ENCODE data around the gene DDX20.
A peak's percentile ranks its signal among the peaks of the same experiment; 100 is the strongest.

The DDX20 gene, protein sequence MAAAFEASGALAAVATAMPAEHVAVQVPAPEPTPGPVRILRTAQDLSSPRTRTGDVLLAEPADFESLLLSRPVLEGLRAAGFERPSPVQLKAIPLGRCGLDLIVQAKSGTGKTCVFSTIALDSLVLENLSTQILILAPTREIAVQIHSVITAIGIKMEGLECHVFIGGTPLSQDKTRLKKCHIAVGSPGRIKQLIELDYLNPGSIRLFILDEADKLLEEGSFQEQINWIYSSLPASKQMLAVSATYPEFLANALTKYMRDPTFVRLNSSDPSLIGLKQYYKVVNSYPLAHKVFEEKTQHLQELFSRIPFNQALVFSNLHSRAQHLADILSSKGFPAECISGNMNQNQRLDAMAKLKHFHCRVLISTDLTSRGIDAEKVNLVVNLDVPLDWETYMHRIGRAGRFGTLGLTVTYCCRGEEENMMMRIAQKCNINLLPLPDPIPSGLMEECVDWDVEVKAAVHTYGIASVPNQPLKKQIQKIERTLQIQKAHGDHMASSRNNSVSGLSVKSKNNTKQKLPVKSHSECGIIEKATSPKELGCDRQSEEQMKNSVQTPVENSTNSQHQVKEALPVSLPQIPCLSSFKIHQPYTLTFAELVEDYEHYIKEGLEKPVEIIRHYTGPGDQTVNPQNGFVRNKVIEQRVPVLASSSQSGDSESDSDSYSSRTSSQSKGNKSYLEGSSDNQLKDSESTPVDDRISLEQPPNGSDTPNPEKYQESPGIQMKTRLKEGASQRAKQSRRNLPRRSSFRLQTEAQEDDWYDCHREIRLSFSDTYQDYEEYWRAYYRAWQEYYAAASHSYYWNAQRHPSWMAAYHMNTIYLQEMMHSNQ
- 38.4 to 101 (median 75.6) reads per million in 9 experiments for total RNA-seq

DNA sequence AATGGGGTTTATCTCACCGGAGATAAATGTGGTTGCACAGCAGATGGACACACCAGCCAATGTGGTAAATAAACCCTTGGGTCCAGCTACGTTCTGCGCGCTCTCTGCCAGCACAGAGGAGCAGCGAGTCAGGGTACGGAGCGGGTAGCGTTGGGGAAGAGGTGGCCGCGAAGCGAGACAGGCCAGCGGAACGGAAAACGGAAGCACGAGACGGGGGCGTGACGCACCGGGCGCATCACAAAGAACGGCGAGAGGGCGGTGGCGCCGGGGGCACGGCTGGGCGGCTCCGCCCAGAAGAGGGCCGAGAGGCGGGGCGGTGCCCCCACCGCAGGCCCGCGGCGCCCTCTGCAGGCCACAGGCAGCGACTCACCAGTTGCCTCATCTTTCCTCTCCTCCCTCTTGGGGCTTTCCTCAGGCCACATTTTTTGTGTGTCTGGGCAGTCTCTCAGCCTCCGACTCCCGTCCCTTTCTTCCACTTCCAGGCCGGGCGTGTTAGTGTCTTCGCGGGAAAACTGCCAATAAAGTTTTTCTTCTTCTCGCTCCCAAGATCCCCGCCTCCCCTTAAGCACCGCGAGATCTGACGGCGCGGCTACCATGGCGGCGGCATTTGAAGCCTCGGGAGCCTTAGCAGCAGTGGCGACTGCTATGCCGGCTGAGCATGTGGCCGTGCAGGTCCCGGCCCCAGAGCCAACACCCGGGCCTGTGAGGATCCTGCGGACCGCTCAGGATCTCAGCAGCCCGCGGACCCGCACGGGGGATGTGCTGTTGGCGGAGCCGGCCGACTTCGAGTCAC, at the start of gene DDX20:
Gene DDX20, plus strand, starts transcription at position 571 of the 793 bp plus-strand sequence. Its CDS starts 24 bp downstream, at position 595.
- no peaks in the 10 kb centered on the region for H3K9me3 Mint-ChIP-seq
- ATAC-seq (replicated peaks), result peak; percentile 89
- H3K27ac Mint-ChIP-seq, result peak within 1 kb of the TSS; percentile 94 to 98
- H3K4me1 Mint-ChIP-seq (ENCODE audit: low read depth in 2 of 2), result peaks cover 23 to 31% of the 10 kb centered on the region in 2 donors
- H3K36me3 Mint-ChIP-seq (ENCODE audit: insufficient read depth), result peaks cover 45% of the 10 kb centered on the region
- H3K27me3 Mint-ChIP-seq, result no peaks in the 10 kb centered on the region
- peak within 1 kb of the TSS; percentile 87 to 92 for H3K4me3 Mint-ChIP-seq
- peak; percentile 92 to 93 (median 92) for DNase-seq

DNA sequence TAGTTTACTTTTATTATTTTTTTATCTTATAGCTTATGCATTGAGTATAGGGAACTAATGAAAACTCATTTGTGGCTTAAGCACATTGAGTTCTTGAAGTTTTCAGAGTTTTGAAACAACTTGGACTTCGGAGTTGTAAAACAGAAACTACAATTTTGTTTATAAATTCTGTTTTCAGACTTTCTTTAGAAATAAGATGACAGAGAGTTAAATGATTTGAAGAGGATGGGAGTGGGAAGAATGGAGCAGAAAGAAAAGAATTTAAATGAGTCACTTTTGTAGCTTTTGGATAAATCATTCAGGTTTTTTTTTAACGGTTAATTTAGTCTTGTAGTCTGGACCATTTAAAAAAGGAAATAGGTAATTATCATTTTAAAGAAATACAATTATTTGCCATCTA, 48.8 kb upstream of the DDX20 start:
- Mint-ChIP-seq H3K27me3 (no peaks in the 10 kb centered on the region), H3K27ac (peak overlapping the region; percentile 64 to 83), H3K4me1 (ENCODE audit: low read depth in 2 of 2) (peaks cover 0 to 10% of the 10 kb centered on the region in 2 donors), H3K36me3 (ENCODE audit: insufficient read depth) (peaks cover 69% of the 10 kb centered on the region), H3K4me3 (no peak overlapping the region), H3K9me3 (no peaks in the 10 kb centered on the region)
- DNase-seq (no peak), ATAC-seq (replicated peaks) (no peak)

DNA sequence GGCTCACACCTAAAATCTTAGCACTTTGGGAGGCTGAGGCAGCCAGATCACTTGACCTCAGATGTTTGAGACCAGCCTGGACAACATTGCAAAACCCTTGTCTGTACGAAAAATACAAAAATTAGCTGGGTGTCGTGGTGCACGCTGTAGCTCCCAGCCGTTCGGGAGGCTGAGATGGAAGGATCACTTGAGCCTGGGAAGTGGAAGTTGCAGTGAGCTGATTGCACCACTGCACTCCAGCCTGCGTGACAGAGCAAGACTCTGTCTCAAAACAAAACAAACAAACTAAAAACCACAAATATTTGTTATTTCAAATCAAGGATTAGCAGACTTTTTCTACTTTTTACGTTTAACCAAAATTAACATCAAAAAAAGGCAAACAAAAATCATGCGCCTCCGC, 47.8 kb upstream of the DDX20 start:
- Mint-ChIP-seq H3K4me3 (no peak overlapping the region), H3K27me3 (no peaks in the 10 kb centered on the region), H3K4me1 (ENCODE audit: low read depth in 2 of 2) (peaks cover 0 to 10% of the 10 kb centered on the region in 2 donors), H3K27ac (peak overlapping the region; percentile 64 to 83), H3K9me3 (no peaks in the 10 kb centered on the region), H3K36me3 (ENCODE audit: insufficient read depth) (peaks cover 62% of the 10 kb centered on the region)
- ATAC-seq (replicated peaks) (no peak), DNase-seq (no peak)

DNA sequence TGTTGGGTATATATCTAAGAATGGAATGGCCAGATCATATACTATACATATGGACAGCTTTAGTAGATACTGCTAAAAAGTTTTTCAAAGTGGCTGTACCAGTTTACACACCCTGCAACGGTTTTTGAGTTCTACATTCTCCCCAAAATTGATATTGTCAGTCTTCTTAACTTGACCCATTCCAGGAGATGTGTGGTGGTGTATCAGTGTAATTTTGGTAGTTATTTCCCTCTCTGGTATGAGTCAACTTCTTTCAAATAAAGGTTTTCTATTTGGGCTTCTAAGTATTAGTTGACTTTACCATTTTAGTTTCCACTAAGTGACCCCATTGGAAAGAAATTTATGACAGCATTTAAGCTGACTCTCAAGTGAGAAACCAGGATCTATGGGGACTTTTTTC, 45.7 kb upstream of the DDX20 start:
- no peak for ATAC-seq (replicated peaks)

DNA sequence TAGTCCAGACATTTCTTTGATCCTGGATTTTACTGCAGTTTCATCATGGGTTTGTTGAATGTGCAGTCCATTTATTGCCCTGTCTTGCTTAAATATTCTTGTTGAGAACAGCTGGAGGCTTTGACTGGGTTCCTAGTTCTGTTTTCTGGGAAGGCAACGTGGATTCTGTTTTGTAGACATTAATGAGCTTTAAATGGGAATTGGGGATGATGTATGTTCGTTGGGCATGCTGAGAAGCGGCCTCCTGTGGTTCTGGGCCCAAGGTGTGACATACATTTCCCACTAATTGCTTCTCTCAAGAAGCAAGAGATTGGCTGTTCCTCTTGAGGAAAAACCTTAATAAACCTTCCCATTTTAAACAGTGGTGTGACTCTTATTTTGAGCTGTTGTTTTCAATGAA, 39.4 kb upstream of the DDX20 start:
- no peaks in the 10 kb centered on the region for H3K9me3 Mint-ChIP-seq
- ATAC-seq (replicated peaks), result no peak
- no peak for DNase-seq
- H3K4me1 Mint-ChIP-seq (ENCODE audit: low read depth in 2 of 2), result peaks cover 5 to 8% of the 10 kb centered on the region in 2 donors
- no peak overlapping the region for H3K4me3 Mint-ChIP-seq
- no peaks in the 10 kb centered on the region for H3K27me3 Mint-ChIP-seq
- H3K27ac Mint-ChIP-seq, result no peak overlapping the region
- peaks cover 9% of the 10 kb centered on the region for H3K36me3 Mint-ChIP-seq (ENCODE audit: insufficient read depth)

More for the DNA sequence above, 45.7 kb upstream of the DDX20 start:
- Mint-ChIP-seq H3K4me3 (no peak overlapping the region), H3K27ac (peak overlapping the region; percentile 59 to 72), H3K9me3 (no peaks in the 10 kb centered on the region), H3K36me3 (ENCODE audit: insufficient read depth) (peaks cover 49% of the 10 kb centered on the region), H3K4me1 (ENCODE audit: low read depth in 2 of 2) (peaks cover 0 to 10% of the 10 kb centered on the region in 2 donors), H3K27me3 (no peaks in the 10 kb centered on the region)
- DNase-seq, result no peak

DNA sequence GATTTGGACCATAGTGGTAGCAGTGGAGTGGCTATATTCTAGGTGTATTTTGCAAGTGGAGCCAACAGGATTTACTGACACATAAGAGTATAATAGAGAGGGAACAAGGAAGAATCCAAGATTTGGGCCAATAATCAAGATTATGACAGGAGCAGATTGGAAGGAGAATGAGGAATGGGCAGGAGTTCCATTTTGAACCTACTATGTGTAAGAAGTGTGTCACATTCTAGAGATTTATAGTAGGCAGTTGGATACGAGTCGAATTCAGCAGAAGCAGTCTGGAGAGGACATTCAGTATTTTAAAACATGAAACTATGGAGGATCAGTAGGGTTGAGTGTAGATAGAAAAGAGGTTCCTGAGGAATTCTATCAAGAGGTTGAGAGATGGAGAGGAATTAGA, 38.3 kb upstream of the DDX20 start:
- Mint-ChIP-seq H3K36me3 (ENCODE audit: insufficient read depth) (peaks cover 7% of the 10 kb centered on the region), H3K4me3 (no peak overlapping the region), H3K9me3 (no peaks in the 10 kb centered on the region), H3K27ac (peak overlapping the region in 1 of 2 donors; percentile 68), H3K27me3 (no peaks in the 10 kb centered on the region), H3K4me1 (ENCODE audit: low read depth in 2 of 2) (peaks cover 5 to 8% of the 10 kb centered on the region in 2 donors)
- no peak for DNase-seq
- no peak for ATAC-seq (replicated peaks)

DNA sequence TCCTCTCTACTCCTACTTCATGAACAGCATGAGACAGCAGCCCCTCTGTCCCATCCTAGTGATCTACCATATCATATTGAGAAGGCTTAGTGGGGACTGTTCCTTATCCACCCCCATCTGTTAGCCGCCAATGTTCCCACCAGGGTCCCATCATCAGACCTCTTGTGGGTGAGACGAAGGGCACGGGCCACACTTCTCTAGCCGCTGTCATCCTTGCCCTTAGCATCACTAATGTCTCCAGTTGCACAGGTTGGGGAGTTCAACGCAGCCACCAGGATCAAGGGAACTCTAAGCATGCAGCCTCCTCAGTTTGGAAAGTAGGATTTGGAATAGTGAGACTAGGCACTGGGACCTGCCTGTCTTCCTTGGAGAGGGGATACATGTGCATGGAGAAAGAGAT, 36.6 kb upstream of the DDX20 start:
- peaks cover 13 to 21% of the 10 kb centered on the region in 2 donors for H3K4me1 Mint-ChIP-seq (ENCODE audit: low read depth in 2 of 2)
- H3K9me3 Mint-ChIP-seq, result no peaks in the 10 kb centered on the region
- H3K36me3 Mint-ChIP-seq (ENCODE audit: insufficient read depth), result peaks cover 4% of the 10 kb centered on the region
- no peak for DNase-seq
- H3K4me3 Mint-ChIP-seq, result no peak overlapping the region
- no peak for ATAC-seq (replicated peaks)
- H3K27ac Mint-ChIP-seq, result peak overlapping the region in 1 of 2 donors; percentile 68
- no peaks in the 10 kb centered on the region for H3K27me3 Mint-ChIP-seq

DNA sequence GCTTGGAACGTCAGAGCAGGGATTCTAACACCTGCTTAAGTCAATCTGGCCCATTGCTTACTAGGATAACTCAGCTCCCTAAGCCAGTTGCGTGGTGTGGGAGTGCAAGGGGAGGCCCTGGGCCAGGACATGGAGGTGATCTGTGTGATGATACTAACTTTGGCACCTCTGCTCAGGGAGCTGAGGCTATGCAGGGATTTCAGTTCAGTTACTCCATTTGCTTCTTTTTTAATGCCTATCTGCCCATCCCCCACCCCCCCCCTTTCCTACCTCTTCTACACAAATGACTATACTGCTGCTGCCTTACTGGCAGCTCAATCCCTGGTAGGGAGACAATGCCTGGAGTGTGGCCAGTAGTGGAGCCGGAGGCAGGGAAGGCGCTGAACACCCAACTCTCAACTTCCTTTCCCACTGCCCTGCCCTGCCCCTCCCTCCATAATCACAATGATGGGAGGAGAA, 36.0 kb upstream of the DDX20 start:
- Mint-ChIP-seq H3K27me3 (no peaks in the 10 kb centered on the region), H3K36me3 (ENCODE audit: insufficient read depth) (peaks cover 4% of the 10 kb centered on the region), H3K4me1 (ENCODE audit: low read depth in 2 of 2) (peaks cover 13 to 21% of the 10 kb centered on the region in 2 donors), H3K9me3 (no peaks in the 10 kb centered on the region), H3K4me3 (no peak overlapping the region), H3K27ac (peak overlapping the region in 1 of 2 donors; percentile 21)
- DNase-seq (no peak), ATAC-seq (replicated peaks) (no peak)

DNA sequence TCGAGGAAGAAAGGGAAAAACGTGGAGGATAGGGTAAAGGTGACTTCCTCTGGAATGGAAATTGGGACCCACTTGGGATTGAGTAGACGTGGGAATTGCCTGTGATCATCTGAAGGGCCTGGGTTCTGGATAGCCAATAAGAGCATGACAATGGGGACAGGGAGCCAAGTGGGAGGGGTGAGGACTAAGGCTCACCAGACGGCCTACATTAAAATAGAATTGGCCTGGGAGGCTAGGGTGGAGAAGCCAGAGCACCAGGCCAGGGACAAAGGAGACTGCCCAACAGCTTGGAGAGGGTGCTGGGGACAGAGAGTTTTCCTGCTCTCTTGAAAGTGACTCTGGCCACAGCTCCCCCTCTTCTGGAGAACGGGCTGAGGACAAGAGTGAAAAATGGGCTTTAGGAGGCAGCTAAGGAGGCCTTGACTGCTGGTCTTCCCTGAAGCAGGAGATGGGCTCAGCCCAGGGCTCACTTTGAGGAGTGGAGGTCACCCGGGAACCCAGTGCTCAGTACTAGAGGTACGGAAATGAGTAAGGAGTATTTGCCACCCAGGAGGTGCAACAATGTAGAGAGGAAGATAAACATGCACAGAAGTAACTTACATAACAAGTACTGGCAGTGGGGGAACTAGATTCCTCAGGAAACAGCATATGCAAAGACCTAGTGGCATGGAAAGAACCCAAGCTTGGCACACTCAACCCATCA, 35.3 kb upstream of the DDX20 start:
- Mint-ChIP-seq H3K36me3 (ENCODE audit: insufficient read depth) (peaks cover 4% of the 10 kb centered on the region), H3K4me3 (no peak overlapping the region), H3K27ac (peak overlapping the region; percentile 62 to 83), H3K4me1 (ENCODE audit: low read depth in 2 of 2) (peaks cover 13 to 21% of the 10 kb centered on the region in 2 donors), H3K27me3 (no peaks in the 10 kb centered on the region), H3K9me3 (no peaks in the 10 kb centered on the region)
- ATAC-seq (replicated peaks) (no peak), DNase-seq (no peak)

DNA sequence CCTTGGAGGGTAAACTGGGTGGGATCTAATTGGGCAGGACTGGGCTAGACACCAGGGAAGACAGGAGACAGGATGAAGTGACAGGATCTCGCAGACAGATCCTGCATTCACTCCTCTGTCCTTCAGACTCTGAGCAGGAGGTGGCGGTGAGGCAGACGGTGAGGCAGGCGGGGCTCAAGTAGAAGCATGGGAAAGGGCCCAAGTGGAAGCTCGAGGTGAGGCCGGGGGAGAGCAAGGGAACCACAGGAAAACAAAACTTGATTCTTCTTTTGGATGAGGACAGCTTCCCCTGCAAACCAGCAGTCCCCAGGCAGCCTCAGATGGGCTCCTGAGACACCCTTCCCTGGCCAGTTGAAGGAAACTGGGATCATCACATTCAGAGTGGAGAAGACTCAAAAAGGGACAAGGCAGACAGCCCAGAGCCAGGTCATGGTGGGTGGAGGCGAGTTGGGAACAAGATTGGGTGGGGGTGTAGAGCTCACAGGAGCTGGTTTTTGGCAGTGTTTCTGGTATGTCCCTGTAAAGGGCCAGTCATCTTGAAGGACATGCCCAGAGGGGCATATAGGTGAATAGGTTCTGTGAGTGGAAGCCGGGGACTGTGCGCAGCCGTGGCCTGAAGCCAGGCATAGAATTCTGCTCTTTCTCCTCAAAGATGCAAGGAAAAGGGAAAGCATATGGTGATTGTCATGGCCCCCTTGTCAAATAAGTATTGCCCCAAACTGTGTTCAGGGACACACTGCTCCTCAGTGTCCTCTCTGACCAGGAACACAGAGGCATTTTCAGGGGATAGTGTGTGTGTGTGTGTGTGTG, 34.5 kb upstream of the DDX20 start:
- peaks cover 4% of the 10 kb centered on the region for H3K36me3 Mint-ChIP-seq (ENCODE audit: insufficient read depth)

DNA sequence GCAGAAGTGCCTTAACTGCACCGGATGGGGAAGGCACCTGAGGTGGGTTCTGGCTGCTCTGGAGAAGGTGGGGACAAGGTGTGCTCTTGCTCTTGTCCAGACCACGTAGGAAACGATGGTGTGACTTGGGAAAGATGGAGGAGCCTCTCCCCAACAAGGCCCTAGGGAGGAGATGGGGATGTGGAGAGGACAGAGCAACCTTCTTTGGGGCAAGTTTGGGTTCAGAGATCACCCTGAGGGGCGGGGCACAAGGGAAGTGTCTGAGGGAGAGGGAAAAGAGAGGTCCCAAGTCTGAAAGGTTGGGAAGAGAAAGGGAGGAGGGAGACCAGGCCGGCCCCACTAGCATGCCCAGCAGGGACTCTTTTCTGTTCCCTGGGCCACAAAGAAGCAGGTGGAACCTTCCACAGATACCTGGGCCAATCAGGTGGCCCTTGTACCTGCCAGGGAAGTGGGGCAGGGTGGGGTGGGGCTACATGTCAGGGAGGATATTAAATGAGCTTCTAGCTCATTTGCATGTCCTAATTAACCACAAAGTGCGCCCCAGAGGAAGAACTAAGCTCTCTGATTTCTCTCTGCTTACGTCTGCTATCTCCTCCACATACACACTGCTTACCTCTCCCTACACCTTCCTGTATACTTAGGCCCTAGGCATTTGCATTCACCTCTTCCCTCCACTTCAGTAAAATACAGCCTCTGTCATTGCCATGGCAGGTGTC, 32.5 kb upstream of the DDX20 start:
- ATAC-seq (replicated peaks) (peak; percentile 90), DNase-seq (no peak)
- Mint-ChIP-seq H3K9me3 (no peaks in the 10 kb centered on the region), H3K4me1 (ENCODE audit: low read depth in 2 of 2) (peaks cover 13% of the 10 kb centered on the region in 2 donors), H3K4me3 (no peak overlapping the region), H3K27me3 (no peaks in the 10 kb centered on the region), H3K27ac (peak overlapping the region; percentile 44 to 83), H3K36me3 (ENCODE audit: insufficient read depth) (peaks cover 2% of the 10 kb centered on the region)

More for the DNA sequence above, 34.5 kb upstream of the DDX20 start:
- Mint-ChIP-seq H3K27me3 (no peaks in the 10 kb centered on the region), H3K4me1 (ENCODE audit: low read depth in 2 of 2) (peaks cover 13 to 21% of the 10 kb centered on the region in 2 donors), H3K9me3 (no peaks in the 10 kb centered on the region), H3K27ac (peak overlapping the region; percentile 62 to 83), H3K4me3 (no peak overlapping the region)
- ATAC-seq (replicated peaks) (no peak), DNase-seq (no peak)
